H1 (cell line): Measurements from ENCODE around the gene ZNF550. TPM values are rescaled to one million over a fixed set of nuclear protein-coding genes. Genes with fewer than 3 reads are reported as not detected.

Source experiments
- GABPA ChIP-seq: IDR thresholded peaks from 2 replicates; pipeline ENCODE4 v1.6.1; 2011; ENCODE audit warnings: mild to moderate bottlenecking, low read length, moderate library complexity, borderline replicate concordance; ENCODE audit not compliant: insufficient read depth
- HDAC2 ChIP-seq, 2 experiments: fragments of 300-600 bp in 1 of 2; sonication (generic) in 1 of 2; IDR thresholded peaks; 2 replicates each; pipeline ENCODE4 v1.6.1; 2011 to 2012; ENCODE audit warnings: low read depth in 2 of 2, low read length in 2 of 2, mild to moderate bottlenecking in 2 of 2, moderate library complexity in 2 of 2, borderline replicate concordance in 1 of 2, inconsistent platforms in 1 of 2
- polyA plus RNA-seq, 7 experiments: library from polyadenylated mRNA; depleted of rRNA in 3 of 7; stranded (reverse) in 5 of 7; unstranded in 2 of 7; fragments of >200 nt in 5 of 7; fragments of 200-250 nt in 2 of 7; gene quantifications; 1 replicate in 5 of 7; 2 replicates in 1 of 7; 4 replicates in 1 of 7; pipeline versions ENCODE4 v1.2.1 to v1.2.3, GENCODE V29; 2011 to 2013; ENCODE audit warnings: missing spikeins in 2 of 7, mixed read lengths in 2 of 7
- total RNA-seq: library from RNA; stranded (reverse); fragmentation: NEBNext Ultra II Directional; extraction: Animal tissue kit (Norgen Biotek cat#: 25700); gene quantifications from 2 replicates; pipeline ENCODE4 v1.2.1, GENCODE V29; 2021

Gene ZNF550
- total and polyA plus RNA-seq, 2 of the 8 experiments (the other 6 are each of a cell fraction or from before 2014, with no cell fraction given), result 4.5 to 10.7 TPM

DNA sequence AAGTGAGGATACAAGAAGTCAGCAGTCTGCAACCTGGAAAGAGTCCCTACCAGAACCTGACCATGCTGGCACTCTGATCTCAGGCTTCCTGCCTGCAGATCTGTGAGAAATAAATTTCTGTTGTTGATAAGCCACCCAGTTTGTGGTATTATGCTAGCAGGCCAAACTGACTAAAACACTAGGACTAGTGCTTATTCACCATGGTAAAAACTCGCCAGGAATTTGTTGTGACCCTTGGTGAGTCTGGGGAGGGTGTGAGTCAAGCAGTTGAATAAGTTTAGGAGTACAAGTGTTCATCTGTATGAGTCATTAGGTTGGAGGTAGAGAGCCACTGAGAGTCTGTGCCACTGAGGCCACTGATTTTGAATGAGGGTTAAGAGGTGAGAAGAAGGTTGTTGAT is 27.9 kb upstream of the ZNF550 start (continued):
- TF ChIP-seq HDAC2 (IDR thresholded peaks at IDR 0.05; ENCODE audit: borderline replicate concordance in 1 of 2, low read depth in 2 of 2, low read length in 2 of 2) (no peak), GABPA (no peak)
